Activated CD8-positive, alpha-beta memory T cell treated with anti-CD3 and anti-CD28 coated beads for 48 hours (primary cell): ENCODE data around the gene PTS.

ENCODE experiments used
- DNase-seq, 3 experiments: peaks; one replicate each; pipeline ENCODE4 v3.0.0-alpha.2; 2020; ENCODE audit warnings: low read depth in 2 of 3, low spot score in 2 of 3

The PTS gene

DNA sequence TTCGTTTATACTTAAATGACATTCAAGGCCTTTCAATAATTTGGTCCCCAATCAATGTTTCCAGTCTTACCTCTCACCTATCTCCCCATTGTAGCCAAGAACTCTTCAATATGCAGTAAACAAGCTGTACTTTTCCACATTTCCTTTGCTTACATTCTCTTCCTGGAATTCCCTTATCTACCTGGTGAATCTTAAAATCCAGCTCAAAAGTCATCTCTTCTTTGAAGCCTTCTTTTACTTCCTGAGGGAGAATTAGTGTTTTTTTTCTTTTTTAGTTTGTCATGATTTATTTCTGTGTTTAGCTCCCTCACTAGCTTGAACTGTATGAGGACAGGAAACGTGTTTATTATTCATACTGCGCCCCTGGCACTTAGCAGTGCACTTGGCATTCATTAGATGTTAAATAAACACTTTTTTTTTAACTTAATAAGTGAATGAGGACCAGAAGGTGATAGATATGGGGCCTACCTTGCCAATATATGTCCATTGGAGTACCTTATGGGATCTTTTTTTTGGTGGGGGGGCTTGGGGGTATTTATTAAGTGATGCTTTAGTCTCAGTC is 4.9 kb upstream of the PTS start:
- no peak for DNase-seq

DNA sequence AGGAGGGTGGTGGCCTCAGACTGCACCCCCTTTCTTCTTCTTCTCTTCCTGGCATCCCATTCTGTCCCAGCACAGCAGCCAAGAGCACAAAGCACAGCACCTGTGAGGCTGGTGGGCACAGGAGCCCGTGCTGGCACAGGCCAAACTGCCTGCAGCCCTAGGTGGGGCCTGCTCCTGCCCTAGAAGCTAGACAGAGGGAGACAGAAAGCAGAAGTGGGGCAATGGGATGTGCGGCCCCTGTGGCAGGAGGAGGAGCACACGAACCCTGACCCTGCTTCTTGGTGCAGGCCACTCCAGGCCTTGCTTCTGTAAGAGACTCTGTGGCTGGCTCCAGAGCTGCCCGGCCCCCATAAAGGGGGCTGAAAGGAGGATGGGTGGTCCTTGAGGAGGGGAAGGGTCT is 3.9 kb upstream of the PTS start:
- no peak for DNase-seq

DNA sequence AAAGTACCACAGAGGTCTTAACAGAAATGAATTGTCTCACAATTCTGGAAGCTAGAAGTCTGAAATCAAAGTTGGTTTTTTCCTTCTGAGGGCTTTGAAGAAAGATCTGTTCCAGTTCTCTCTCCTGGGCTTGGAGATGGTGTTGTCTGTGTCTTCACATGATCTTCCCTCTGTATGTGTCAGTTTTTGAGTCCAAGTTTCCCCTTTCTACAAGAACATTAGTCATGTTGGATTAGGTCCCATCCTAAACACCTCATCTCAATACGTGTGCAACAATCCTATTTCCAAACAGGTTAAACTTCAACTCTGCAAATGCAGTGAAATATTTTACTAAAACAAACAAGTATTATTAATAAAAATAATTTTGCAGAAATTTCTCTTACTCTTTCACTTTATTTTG is 3.1 kb upstream of the PTS start:
- no peak for DNase-seq

DNA sequence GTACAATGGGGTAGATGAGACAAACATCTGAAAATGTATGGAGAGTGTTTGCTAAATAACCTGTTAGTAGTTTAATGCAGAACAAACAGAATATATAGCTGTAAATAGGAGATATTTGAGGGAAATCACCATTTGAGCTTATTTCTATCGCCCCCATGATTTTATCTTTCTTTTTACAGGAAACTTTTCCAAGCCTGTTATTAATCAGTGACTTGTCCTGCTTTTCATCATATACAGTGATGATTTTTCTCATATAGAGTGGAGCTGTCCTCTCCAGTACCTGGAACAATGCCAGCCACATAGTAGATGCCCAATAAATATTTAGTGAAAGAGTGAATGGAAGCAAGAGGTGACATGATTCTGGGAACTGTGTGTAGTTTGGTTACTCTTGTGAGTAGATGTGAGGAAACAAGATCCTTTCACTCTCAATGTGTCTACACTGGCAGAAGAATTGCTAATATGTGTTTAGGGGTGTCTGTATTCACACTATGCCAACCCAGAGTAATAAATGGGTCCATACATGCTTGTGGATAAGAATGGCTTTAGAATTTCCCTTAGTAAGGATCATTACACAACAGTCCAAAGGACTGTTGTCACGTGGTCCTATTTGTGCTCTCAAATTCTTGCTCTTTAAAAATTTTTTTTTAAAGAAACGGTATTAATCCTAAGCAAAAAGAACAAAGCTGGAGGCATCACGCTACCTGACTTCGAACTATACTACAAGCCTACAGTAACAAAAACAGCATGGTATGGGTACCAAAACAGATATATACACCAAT is 2.3 kb upstream of the PTS start:
- DNase-seq, result no peak

DNA sequence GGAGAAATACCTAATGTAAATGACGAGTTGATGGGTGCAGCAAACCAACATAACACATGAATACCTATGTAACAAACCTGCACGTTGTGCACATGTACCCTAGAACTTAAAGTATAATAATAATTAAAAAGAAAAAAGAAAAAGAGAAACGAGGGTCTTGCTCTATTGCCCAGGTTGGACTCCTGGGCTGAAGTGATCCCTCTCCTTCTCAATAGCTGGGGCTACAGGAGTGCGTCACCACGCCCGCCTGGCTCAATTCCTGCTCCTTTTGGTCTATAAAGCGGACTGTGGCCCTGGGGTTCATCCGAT is 521 bp upstream of the PTS start:
- DNase-seq, result no peak

DNA sequence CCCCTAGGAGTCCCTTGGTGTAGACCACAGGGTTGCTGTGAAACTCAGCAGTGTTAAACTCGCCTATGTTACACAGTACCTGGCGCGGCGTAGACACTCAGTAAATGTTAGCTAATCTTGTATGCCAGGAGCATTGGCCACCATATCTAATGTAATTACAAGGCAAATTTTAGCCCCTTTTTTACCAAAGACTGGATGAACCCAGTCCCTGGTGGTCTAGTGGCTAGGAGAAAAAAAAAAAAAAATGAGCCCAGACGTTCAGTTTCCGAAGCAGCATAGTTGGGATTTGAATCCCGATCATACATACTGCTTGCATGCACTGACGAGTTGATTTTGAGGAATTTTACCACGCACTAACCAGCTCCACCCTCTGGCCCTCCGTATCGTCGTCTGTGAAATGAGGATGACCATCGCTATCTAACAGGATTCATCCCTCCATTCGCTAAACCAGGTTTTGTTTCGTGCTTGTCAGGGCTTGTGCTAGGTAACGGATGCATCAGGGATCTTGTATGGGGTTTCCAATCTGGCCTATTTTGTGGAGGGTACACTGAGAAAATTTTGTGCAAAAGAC is 688 bp downstream of the PTS start:
- no peak for DNase-seq

DNA sequence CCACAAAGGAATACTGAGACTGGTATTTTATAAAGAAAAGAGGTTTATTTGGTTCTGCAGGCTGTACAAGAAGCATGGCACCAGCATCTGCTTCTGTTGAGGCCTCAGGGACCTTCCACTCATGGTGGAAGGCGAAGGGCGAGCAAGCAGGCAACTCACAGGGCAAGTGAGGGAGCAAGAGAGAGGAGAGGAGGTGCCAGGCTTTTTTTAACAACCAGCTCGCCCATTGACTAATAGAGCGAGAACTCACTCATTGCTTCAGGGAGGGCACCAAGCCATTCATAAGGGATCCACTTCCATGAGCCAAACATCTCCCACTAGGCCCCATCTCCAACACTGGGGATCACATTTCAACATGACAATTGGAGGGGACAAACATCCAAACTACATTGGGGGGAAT is 1.2 kb downstream of the PTS start:
- no peak for DNase-seq

DNA sequence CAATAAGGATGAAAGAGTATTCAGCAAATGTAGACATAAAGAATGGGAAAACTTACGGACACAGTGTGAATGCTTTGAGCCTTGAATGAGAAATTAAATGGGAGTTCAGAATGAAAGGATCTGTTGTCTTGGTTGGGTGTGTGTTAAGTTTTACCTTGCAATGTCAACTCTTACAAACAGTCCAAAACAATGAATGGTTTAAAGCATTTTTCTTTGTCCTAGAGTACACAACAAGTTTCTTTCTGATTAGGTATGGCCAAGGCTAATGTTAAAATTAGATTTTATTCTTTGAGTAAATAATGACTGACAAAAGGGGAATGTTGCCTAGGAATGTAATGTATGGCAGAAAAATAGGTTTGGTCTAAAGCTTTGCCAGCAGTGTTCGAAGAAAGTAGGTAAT is 2.5 kb downstream of the PTS start:
- DNase-seq, result no peak

DNA sequence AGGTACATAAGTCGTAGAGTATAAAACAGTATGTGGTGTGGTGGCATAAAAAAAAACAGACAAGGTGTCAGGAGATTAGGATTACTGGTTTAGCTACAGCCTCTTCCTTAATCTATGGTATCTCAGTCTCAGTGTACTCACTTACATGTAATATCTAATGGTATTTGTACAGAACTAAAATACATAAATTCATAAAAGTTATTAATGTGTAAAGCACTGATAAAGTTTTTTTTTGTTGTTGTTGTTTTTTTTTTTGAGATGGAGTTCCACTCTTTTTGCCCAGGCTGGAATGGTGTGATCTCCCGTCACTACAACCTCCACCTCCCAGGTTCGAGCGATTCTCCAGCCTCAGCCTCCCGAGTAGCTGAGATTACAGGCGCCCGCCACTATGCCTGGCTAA is 2.9 kb downstream of the PTS start:
- no peak for DNase-seq

DNA sequence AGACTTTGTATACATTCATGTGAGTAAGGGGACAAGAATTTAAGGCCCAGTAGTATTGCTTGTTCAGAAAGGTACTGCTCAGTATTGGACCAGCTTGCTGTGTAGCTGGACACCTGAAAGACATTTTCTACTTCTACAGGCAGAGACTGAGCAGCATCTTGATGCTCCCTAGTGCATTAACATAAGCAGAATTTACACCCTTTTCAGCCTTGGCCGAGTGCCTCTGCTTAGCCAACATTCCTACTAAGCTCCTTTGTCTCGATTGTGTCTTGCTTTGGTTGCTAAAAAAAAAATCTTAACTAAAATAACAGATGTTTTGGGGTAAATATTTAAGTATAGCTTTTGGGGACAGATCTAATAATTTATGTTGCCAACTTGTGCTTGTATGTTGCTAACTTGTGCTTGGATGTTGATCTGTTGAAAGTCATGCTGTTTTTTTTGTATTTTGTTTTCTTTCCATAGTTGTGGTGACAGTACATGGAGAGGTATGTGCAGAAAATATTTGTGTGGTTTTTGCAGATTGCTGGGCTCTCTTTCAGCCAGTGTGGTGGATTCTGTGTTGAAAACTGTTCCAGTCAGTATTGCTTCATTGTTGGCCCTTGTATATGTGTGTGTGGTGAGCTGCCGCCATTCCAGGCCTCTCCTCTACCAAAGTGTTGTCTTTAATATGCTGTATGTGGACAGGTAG is 3.7 kb downstream of the PTS start:
- DNase-seq, result no peak

DNA sequence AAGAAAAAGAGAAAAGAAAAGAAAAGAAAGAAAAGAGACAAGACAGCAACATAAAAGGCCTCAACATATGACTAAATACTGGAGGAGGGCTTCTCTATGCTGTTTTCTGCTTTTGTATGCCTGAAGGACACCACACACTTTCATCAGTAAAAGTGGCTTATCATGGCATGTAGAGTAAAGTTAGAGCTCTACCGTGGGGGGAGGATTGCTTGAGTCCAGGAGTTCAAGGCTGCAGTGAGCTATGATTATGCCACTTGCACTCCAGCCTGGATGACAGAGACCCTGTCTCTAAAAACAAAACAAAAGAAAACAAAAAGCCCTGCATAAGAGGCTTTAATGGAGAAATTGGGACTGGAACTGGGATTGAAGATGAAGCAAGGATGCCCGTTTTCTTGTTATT is 5.7 kb downstream of the PTS start:
- no peak for DNase-seq

DNA sequence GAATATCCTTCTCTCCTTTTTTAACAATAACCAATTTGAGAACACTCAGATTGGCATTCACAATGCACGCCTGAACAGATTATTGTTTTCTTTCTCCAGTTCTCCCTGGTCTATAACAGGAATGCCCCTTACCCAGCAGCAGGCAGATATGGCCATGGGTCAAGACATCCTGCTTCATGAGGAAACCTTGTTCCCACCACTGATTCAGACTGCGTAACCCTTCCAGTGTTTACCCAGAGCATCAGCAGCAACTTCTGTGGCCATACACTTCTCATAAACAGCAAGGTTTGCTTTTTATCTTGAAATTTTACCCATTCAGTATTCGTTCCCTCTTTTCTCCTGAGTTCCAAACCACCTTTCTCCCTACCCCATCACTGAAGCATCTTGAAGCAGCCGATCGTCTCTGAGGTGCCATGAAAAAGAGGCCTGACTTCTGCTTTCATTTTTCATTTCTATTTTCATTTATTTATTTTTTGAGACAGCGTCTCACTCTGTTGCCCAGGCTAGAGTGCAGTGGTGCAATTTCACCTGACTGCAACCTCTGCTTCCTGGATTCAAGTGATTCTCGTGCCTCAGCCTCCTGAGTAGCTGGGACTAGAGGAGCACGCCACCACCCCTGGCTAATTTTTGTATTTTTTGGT is 9.6 kb downstream of the PTS start:
- no peak for DNase-seq

DNA sequence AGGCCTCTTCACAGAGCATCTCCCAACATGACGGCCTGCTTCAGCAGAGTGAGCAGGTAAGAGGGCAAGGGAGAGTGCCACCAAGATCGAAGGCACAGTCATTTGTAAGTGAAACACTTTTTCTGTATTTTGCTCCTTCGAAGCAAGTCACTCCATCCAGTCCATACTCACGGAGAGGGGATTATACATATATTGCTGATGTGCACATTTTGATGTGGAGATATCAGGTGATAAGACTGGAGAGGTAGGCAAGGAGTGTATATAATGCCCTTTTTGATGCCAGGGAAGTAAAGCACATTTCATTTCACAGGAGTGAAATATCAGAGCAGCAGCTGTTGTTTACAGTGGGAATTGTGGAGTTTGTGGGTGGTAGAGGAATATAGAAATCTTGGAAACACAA is 11.2 kb downstream of the PTS start:
- no peak for DNase-seq

DNA sequence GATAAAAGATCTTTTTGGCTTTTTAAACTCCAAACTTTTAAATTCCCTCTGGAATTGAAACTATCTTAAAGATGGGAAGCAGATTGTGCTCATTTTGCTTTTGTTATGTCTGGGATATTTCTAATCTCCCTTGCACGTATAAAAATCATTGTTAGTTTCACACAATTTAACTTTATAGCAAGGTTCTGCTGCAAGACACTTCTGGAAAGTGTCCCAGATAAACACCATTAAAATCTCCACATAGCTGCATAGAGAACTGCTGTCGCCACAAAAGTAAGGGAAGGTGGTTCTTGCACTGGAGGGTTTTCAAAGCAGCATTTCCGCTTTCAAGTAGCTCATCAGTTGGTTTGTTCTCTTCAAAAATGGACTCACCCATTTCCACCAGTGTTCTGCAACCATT is 11.8 kb downstream of the PTS start:
- no peak for DNase-seq

DNA sequence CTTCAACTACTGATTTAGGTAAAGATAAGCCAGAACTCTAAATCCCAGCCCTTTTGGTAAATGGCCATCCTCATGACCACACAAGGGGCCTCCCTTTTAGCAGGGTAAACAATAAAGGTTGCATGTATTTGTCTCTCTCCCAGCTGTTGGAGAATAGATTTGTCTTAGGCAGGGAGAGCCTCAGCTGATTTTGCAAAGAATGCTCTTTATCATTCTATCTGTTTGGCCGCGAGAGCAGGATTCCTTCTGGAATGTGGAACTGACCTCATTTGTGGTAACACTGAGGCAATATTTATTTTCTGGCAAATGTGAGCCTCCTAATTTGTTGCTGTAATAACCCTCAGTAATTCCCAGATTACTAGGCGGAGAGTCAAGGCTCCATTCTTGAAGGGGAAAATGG is 15.3 kb downstream of the PTS start:
- DNase-seq, result no peak

DNA sequence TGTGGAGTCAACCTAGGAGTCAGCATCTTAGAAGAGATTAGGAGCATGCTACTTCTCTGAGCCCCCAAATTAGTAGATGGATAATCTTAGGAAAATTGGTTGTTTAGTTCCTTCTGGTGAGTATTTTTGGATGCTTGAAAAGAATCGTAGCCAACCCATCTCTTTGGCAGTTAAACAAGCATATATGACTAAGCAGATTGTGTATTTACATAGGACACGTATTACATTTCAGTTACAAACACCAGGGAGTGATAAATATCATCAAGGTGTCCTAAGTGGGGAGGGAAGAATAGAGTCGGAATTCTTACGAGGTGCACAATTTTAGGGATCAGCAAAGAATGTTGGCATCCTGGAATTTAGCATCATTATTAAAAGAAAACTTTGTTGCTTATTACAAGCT is 21.0 kb downstream of the PTS start:
- DNase-seq, result no peak

DNA sequence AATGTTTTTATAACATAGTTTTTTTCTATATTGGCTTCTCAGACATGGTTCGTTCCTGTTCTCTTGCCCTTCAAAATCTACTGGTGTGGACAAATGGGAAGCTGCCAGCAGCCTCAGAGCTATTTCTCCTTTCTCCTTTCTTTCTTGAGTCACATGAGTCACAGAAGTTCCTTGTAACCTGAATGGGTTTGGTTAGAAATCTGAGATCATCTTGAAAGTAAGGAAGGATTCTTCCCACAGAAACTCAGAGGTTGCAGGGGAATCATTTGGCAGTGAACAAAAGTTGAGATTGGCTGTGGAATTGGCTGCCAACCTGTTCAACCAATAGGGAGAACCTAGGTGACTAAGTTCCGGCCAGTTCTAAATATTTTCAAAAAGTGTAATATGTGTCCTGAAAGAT is 22.0 kb downstream of the PTS start:
- no peak for DNase-seq

DNA sequence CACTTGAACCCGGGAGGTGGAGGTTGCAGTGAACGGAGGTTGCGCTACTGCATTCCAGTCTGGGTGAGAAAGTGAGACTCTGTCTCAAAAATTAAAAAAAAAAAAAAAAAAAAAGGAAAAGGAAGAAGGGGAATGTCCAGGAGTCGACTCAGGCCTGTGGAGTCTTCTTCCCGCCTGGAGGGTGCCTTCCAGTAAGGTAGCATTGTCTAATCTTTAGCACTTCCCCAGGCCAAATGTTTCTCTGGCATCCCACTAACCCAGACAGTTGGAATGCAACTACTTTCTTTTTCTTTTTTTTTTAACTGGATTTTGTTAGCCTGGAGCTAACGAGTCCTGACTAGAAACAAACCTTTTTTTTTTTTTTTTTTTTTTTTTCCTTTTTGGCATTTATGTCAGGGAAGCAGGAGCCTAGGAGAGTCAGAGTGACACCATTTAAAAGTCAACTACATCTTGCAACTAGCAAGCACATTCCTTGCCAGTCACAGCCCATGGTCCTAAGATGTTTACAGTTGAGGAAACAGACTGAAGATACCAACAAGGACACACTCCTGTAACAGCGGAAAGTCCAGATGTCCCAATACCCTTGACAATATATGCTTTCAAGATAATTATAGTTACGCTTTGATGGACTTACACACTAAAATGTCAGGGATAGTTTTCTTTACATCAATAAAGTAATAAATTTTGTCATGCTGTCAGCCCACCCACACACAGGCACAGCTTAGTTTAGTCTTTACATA is 23.8 kb downstream of the PTS start:
- no peak for DNase-seq

DNA sequence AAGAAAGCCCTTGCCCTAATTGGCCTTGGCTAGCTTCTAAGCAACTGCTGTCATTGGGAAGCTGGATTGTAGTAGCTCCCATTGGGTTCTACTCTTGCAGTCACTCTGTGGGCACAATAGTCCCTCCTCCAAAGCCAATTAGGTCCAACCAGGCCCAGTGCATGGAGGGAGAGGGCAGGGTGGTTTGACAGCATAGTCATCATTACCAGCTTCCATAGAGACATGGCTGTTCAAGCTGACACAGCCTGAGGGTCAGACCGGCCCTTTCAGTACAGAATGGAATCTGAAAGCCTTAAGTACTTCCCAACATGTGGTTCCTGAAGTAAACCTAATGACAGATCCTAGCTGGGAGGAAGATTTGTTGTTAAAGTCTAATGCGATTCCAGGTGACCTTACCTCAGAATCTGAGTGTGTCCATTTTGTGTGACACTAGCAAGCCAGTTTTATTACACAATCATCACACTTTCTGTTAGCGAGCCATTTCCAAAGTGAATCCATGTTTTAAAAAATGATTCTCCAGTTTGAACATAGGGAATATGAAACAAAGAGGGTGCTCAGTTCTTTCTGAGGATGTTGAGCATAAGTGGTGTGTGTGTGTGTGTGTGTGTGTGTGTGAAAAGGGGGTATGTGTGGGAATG is 27.5 kb downstream of the PTS start:
- DNase-seq, result no peak

DNA sequence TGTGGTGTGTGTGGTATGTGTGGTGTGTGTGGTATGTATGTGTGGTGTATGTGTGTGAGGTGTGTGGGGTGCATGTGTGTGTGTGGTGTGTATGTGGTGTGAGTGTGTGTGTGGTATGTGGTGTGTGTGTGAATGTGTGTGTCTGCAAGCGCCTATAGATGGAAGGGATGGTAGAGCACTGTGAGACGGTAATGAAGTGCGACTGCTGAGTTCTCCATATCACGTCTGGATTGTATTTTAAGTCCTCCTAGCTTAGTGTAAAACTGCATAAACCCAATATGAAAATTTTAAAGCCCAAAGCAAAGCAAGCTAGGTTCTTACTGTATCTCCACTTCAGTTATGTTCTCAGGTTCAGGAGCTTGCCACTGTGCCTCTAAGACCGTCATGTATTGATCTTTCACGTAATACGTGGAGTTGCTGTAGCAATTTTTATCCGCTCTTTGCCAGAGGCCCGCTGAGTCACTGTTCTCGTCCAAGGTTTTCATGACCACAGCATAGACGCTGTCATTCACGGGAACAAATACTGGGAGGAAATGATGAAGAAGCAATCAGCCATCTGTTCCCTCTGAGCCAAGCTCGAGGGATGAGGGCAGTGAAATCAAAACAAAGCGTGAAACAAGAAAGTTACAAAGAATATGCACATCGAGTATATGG is 29.0 kb downstream of the PTS start:
- no peak for DNase-seq
